Hematopoietic multipotent progenitor cell (in vitro differentiated cells): ENCODE measurements around the gene ZNF473. TPM values are rescaled to one million over a fixed set of nuclear protein-coding genes. Genes with fewer than 3 reads are reported as not detected.

ENCODE experiments used
- DNase-seq, 3 donors: peaks; one replicate each; pipeline ENCODE4 v3.0.0-alpha.2; 2011 to 2015; ENCODE audit warnings: low read depth in 2 of 3, low spot score in 2 of 3
- total RNA-seq: library from RNA; depleted of rRNA; stranded (reverse); fragments of >200 nt; gene quantifications from one replicate; pipeline ENCODE4 v1.2.3, GENCODE V29; 2012

Gene ZNF473
- total RNA-seq: 8.6 TPM

DNA sequence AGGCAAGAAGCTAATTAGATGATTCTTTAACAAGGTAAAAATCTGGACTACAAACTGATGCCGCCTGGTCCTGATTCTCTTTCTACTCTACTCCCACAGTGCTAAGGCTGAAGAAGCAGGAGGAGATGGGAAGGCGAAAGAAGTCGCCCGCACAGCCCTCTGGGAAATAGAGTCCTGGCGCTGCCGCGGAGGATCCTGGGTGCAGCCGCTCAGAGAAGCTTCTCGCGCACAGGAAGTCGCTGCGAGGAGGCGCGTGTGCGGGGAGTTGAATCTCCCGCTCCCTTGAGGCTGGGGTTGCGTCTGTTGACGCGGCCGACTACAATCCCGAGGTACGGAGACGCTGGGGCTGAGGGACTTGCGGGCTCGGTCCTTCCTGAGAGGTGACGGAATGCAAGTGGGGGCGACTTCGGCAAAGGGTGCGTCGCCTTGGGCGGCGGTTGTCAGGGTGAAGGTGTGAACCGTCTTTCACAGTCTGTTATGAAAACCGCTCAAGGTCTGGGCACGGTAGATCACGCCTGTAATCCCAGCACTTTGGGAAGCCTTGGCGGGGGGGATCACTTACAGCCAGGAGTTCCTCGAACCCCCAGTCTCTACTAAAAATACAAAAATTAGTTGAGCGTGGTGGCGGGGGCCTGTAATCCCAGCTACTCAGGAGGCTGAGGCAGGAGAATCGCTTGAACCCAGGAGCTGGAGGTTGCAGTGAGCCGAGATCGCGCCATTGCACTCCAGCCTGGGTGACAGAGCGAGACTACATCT, at the start of gene ZNF473:
Gene ZNF473, plus strand, starts transcription at position 212 of the 756 bp plus-strand sequence. CDS start 5,078 bp downstream, outside the sequence.
- DNase-seq: peak in 2 of 3 donors; percentile 95 to 97

DNA sequence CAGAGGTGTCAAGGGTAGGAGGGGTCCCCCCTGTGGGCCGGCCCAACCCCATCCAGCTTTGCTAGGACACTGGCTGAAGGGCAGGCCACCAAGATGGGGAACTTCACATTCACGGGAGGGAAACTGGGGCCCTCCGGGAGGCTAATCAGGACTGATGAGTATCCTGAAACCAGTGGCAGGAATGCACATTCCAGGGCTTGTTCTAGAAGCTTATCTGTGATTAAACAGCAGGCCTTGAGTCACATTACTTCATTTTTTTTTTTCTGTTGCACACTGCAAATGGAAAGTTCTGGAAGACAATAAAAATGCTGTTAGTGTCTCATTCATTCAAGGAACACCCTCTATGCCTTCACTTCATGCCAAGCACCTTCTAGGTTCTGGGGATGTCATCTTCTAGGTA, 49.3 kb upstream of the ZNF473 start:
- no peak for DNase-seq

DNA sequence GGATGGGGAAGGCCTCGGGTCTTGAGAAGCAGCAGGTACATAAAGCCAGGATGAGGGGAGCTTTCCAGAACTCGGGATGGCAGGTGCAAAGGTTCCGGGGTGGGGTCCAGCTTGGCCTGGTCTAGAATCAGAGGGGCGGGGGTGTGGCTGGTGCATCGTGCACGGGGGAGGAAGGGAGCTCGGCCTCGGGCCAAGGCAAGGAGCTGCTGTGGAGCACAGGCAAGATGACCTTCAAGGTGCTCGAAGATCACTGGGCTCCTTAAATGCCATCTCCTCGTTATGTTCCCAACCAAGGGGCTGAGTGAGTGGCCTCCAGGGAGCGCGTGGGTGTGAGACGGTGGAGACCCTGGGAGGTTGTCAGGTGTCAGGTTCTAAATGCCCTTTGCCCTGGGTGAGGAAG, 48.7 kb upstream of the ZNF473 start:
- DNase-seq: no peak

- no peak for DNase-seq
Observed at GRCh38 chr19:49977881-49978280, 47.9 kb upstream of the ZNF473 start.

DNA sequence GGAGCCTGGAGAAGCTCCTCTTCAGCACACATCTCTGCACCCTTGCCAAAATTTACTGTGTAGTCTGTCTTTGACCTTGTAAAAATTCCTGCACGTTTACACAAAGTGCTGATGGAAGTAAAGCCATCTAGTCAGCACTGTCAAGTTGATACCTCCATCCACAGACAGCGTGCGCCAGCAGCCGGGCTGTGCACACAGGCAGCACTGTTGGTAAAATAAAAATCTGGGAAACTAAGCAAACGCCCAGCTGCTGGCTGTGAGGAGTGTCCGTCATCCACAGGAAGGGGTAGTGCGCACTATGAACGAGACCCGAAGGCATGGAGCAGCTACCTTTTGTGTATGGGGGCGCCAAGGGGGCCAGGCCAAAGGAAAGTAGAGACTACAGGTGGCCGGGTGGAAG, 47.5 kb upstream of the ZNF473 start:
- no peak for DNase-seq

DNA sequence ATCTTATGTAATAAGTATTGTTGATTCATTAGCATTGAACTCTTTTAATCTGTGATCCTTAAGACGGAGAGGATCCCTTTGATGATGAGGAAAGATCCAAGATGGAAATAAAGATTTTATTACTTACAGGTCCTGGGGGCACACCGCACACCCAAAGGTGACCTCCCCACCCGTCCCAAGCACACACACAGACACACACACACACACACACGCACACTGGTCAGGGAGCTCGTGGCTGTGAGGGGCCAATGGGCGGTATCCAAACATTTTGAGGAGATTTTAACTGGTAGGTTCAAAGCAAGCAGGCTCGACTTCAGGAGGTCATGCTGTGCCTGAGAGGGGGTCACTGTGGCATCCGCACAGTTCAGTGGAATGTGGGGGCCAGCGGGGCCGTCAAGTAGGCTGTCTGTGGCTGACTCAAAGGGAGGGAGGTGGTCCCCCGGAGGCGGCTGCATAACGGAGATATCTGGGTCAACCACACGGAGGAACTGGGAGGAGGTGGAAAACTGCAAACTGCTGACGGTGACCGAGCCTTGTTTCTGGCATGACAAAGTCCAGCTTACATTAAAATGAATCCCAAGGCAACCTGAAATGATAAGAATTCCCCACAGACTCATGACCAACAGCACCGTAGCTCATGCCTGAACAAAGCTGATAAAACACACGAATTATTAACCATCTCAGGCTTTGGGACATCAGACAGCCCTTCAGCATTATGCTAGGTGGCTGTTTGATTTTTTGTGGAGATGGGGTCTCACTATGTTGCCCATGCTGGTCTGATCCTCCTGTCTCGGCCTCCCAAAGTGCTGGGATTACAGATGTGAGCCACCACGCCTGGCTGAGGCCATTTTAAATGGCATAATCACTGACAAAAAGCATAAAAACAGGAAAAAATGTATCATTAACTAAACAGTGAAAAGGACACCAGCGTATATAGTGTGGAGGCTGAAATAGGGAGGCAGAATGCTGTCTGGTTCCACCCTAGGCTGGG, 43.9 kb upstream of the ZNF473 start:
- DNase-seq: no peak

- peak; percentile 50 to 75 (median 62) for DNase-seq
Observed at GRCh38 chr19:49983645-49984229, 42.1 kb upstream of the ZNF473 start.

DNA sequence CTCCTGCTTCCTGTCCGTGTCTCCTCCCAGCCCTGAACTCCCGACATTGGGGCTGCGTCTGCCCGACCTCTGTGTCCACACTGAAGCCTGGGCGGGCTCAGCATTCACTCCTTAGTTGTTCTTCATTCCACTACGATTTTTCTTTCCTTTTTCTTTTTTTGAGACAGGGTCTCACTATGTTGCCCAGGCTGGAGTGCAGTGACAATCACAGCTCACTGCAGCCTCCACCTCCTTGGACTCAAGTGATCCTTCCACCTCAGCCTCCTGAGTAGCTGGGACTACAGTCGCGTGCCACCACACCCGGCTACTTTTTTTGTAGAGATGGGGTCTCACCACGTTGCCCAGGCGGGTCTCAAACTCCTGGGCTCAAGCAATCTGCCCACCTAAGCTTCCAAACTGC, 41.3 kb upstream of the ZNF473 start:
- DNase-seq: no peak

GRCh38 chr19:49985871-49986270, 39.9 kb upstream of the ZNF473 start:
- DNase-seq: no peak

DNA sequence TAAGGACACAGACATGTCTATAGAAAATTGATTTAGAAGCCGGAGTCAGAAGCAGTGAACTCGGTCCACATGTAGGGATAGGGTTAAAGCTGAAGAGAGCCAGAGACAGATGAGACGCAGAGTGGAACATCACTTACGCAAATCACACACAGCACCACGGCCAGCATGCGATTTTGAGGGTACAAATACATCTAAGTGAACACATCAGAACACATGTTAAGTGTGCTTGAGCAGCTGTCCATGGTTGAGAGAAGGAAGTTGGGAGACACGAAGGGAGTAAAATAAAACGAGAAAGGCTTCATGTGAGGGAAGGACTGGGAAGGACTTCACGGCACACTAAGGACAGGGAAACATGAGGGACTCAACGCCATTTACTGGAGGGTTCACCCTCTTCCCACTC, 39.5 kb upstream of the ZNF473 start:
- DNase-seq: no peak

GRCh38 chr19:49987159-49987698, 38.6 kb upstream of the ZNF473 start:
- peak; percentile 53 to 98 (median 95) for DNase-seq

DNA sequence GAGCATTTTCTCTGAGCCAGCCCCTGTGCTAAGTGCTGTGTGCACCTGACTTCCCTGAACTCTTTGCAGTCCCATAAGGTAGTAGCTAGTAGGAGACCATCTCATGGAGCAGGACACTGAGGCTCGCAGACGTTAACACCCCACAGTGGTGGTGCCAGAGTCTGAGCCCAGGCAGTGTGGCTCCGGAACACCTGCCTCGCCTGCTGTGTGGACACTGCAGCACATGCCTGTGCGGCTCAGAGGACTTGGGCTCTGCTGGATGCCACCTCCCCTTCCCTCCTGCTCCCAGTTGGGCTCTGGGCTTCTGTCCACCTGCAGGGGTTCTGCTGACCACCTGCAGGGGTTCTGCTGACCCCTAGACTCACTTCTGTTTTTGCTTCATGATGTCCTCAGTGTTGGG, 37.8 kb upstream of the ZNF473 start:
- no peak for DNase-seq

DNA sequence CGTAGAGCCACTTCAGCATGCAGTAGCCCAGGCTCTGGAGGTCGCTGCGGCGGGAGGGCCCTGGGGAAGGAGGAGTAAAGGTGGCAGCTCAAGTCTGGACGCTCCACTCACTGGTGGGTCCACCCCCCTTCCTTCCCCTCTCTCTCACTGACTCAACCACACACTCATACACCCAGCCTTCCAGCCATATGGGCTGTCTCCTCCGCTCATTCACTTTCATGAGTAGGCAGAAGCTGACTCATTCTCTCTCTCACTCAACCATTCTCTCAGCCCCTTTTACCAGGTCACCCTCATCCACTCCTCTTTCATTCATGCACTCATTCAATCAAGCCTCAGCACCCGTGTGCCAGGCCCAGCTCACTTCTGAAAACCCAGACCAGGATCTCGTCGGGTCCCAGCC, 37.4 kb upstream of the ZNF473 start:
- DNase-seq: no peak

DNA sequence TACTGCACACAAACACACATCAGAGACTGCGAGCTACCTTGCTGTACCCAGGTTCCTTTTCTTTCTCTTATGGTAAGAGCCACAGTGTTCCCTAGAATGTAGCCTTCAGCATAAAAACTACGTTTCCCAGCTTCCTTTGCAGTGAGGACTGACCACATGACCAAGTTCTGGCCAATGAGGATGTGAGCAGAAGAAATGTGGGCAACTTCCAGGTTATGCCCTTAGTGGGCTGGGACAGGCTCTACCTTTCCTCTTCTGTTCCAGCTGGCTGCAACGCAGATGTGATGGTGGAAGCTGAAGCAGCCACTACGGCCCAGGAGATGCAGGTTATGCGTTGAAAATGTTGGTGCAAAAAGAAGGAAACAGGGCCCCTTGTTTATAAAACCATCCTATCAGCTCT, 28.1 kb upstream of the ZNF473 start:
- peak in 2 of 3 donors; percentile 33 to 57 for DNase-seq

DNA sequence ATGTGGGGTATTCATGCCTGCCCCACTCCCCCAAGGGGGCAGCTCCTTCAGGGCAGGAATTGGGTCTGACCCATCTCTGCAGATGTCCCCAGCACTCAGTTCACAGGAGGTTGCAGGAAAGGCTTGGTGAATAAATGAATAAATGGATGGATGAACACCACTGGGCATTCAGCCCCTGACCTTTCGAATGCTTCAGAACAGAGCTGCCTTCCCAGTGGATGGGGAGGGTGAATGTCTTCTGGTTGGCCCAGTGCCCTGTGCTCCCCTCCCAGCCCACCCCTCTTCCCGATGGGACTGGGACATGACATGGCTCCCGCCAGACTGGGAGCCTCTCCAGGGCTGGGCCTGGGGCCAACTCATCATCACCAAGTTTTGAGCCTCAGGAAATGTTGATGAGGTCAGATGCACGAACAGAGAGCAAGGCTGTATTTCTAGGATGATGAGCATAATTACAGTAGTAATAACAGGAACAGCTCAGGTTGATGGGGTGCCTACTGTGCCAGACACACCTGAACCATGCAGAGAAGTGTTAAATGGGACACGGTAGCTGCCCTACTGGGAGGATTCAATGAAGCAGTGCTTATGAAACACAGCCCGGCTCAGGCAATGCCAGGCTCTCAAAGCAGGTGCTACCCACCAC, 26.3 kb upstream of the ZNF473 start:
- no peak for DNase-seq

GRCh38 chr19:50000038-50000840, 25.6 kb upstream of the ZNF473 start:
- DNase-seq: no peak

GRCh38 chr19:50000841-50001557, 24.8 kb upstream of the ZNF473 start:
- DNase-seq: no peak

DNA sequence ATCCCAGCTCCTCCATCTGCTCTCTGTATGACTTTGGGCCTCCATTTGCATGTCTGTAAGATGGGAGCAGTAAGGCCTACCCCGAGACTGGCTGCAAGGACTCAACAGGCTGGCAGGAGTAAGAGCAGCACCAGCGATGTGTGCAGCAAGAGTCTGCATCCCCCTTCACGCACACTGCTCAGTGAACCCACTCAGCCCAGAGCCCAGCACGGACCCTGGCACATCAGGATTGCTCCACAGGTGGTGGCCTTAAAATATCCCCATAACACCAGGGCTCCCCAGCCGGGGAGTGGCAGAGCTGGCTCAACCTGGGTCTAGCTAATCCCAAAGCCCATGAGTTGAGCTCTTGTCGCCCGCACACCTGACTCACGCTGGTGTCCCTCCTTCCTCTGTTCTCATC, 24.0 kb upstream of the ZNF473 start:
- DNase-seq: no peak

DNA sequence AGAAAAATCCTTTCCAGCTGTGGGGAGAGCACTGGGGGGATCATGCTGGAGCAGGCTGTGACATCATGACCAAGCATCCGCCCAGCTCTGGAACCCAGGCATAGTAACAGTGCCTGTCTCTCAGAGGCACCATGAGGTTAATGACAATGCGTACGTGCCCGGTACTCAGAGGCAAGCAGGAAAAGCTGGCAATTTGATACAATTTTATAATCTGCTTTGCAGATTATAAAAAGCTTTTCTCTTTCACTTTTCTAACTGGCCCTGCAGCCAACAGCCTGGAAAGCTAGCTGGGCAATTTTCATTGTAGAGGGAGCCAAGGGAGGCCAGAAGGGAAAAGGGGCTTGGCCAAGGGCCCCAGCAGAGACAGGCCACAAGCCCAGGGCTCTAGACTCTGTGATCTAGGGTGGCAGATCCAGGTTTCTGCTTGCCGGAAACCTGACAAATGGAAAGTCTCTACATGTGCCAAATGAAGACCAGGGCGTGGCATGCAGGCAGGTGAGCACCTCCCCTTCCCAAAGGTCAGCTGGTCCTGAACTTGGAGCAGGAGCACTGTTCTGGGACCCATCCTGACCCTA, 23.3 kb upstream of the ZNF473 start:
- DNase-seq: no peak
